Measurements from ENCODE around the gene MAP3K14.

Gene MAP3K14

GRCh38 chr17:45298546-45299285 lies 18.1 kb downstream of the MAP3K14 start:
- DNase-seq, result no peak

DNA sequence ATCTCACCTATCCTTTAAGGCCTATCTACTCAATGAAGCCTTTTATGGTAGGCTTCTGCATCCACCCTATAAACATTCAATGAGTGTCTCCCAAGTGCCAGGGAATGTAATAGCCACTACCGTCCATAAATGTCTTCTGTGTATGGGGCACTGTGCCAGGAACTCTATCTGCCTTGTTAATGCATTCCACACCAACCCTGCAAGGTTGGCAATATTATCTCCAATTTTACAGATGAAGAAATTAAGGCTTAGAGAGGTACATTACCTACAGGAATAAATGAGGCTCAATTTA lies 20.0 kb downstream of the MAP3K14 start:
- DNase-seq, result no peak

DNA sequence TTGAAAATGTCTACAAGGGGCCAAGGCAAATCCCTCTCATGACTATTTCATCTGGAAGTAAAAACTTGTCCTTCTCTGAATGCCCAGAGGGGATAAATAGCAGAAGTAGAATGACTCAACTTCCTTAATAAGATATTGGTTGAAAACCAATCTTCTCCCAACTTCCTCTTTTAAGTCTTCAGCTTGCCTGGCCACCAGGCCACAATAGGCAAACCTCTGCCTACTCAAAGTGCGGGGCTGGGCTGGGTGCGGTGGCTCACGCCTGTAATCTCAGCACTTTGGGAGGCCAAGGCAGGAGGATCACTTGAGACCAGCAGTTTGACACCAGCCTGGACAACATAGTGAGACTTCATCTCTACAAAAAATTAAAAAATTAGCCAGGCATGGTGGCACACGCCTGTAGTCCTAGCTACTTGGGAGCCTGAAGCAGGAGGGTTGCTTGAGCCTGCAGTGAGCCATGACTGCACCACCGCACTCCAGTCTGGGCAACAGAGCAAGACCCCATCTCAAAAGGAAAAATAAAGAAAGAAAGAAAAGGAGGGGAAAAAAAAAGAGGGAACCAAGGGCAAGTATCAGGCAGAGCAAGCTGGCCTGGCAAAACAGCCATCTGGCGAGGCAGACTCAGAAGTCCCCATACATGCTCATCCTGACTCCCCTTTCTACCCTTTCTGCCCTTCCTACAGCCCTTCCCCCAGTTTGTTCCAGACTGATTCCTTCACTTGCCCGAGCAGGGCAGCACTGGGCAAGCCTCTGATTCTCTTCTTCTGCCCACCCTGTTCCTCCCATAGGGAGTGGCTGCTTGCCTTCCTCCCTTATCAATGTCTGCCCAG lies 20.6 kb downstream of the MAP3K14 start:
- DNase-seq, result no peak

DNA sequence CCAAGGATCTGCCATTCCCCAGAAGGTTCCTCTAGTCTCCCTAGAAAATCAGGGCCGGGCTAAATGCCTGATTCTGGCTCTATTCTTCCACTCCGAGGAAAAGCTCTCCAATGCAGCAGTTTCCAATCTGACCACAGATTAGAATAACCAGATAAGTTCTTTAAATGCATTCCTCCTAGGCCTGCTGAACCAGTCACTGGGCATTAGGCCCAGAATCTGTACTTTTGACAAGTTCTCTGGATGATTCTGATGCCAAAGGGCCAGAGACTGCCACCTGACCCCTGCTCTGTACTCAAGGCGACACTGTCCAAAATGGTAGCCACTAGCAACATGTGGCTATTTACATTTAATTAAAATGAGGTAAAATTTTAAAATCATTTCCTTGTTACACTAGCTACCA lies 22.3 kb downstream of the MAP3K14 start:
- DNase-seq, result no peak

- DNase-seq, result peak; percentile 59
These were observed 23.2 kb downstream of the MAP3K14 start for GRCh38 chr17:45293413-45294211.

DNA sequence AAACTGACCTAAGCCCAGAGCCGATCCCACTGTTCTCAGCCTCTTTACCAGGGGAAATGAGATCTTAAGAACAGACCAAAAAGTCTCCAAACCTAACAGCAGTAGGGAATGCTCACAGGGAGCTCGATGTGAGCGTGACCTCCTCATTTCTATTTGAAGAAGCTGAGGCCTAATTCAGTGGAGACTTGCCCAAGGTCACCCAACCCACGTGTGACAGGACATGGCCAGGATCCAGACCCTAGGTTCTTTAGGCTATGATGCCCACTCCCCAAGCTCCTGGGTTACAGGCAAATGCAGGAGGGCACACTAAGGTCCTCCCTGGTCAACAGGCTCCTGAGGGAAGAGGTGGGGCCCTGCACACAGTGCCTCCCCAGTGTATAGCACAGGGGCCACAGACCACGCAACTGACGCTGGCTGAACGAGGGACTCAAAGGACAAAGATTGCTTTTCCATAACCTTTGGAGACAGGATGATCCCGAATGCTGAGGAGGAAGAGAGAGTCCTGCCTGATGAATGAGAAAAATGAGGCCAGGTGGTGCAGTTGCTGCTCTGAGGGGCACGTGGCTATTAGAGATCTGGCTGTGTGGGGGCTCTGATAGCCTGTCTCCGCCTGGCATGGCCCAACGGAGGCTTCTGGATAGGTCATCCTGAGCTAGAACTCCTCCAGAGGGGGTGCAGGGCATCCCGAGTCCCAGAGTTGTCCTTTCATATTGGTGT lies 24.0 kb downstream of the MAP3K14 start:
- DNase-seq, result no peak

DNA sequence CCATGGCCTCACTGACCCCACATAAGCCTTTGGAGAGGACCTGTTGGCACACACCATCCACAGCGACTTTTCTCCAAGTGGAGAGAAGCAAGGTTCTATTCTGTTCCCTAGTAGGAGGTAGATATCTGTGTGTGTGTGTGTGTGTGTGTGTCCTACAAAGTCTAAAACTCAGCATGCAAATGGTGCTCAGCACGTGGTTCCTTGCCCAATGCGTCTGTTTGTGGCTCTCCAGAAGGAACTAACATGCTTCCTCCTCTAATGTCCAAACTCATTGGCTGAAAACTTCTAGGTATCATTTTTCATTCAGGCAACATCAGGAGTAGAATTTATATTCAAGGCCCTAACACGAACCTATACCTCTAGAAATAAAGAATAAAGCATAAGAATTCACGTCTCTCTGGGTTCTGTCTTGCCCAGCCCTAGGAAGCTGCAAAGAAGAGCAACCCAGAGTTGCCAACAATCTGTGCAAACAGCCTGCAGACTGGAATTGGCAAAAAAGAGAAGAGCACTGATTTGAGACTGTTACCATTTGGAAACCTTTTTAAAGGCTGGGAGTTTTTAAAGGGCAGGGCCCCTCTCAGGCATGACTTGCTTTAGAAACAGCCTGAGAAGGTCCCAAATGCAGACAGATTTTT lies 25.5 kb downstream of the MAP3K14 start:
- DNase-seq, result no peak

GRCh38 chr17:45290269-45290765 lies 26.5 kb downstream of the MAP3K14 start:
- no peak for DNase-seq

GRCh38 chr17:45289301-45290268 lies 27.2 kb downstream of the MAP3K14 start:
- no peak for DNase-seq

GRCh38 chr17:45288825-45289224 lies 28.0 kb downstream of the MAP3K14 start:
- DNase-seq, result no peak

DNA sequence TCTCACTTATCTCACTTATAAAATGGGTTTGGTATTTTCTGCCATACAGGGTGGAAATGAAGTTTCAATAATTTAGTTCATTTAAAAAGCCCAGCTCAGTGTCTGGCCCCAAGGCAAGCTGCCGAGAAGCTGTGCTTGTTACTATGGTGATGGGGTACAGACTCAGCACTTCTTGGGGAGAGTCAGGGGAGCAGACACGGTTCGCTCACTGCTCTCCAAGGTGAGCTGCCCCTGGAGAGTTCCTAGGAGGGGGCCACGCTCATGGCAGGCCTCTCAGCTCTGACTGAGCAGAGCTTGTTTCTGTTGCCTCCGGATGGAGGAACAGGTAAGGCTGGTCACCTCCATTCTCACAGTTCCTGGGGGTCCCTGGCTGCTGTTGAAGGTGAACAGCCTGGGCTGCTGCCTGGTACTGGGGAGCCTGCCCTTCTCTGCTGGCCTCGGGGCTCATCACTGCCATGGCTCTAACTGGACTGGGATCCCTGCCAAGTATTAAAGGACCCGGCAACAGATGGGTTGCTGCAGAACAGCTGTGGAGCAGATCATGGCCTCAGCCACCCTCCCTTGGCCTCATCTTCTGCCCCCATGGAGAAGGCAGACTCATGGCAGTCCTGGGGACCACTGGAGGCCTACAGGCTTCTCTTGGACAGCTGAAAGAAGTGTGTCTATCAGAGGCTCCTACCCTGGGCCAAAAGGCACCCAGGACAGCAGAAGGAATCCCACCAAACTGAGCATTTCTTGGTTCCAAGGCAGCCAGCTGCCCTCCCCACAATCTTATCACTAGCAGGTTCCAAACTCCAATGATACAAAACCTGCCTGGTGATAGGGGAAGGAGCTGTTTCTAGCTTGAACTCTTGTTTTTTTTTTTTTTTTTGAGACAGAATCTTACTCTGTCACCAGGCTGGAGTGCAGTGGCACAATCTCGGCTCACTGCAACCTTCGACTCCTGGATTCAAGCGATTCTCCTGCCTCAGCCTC lies 29.0 kb downstream of the MAP3K14 start:
- DNase-seq, result no peak

DNA sequence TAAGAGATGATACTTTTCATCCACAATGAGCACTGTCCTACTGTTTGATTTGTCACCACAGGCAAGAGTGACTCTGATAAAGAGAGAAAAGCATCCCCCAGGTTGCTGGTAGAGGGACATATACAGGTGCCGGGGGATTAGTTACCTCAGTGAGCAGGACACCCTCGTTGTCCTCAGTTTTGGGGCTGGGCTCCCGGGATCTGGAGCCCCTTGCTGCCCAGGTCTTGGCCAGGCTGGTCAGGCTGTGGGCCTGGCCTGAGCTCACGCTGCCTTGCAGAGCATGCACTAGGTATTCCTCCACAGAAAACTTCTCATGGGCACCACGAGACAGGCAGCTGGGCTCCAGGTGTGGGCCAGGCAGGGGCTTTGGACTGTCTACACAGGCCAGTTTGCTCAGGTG lies 30.5 kb downstream of the MAP3K14 start:
- DNase-seq, result no peak

DNA sequence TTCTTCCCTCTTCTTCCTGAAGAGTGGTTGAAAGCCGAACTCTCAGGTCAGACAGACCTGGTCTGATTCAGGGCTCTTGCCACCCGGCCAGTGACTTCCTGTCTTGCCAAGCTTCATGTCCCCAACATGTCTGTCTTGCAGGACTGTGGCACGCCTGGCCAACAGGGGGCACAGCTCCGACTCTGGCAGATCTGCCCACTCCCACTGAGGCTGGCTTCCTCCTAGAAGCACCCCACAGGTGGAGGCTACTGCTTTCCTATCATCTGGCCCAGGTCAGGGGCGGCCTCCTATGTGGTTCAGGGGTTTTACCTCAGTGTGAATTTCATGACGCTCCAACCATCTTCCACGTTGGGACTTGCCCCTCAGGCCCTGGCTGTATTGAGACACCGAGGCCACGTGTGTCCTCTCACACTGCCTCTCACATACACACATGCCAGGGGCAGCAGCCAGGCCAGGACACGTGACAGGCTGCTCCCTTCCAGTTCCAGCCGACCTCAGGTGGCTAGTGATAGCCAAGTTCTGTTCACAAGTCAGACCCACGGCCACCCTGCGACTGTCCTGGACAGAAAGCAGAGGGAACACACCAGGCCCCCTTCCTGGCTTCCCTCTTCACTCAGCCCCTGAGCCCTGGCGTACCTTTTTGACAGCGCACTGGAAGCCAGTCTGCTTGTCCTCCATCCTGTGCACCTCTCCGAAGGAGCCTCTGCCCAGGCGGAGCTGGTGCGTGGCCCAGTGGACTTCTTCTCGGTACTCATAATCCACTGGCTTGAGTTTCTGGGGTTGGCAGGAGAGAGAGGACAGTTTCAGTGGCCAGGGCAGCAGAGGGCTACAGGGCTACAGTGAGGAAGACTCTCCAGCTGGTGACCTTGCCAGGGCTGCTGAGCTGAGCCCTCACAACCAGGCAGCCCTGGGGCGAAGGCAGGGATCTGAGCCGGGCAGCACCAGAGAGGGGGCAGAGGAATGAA lies 32.4 kb downstream of the MAP3K14 start:
- DNase-seq, result peak; percentile 50

GRCh38 chr17:45283711-45284110 lies 33.1 kb downstream of the MAP3K14 start:
- no peak for DNase-seq

DNA sequence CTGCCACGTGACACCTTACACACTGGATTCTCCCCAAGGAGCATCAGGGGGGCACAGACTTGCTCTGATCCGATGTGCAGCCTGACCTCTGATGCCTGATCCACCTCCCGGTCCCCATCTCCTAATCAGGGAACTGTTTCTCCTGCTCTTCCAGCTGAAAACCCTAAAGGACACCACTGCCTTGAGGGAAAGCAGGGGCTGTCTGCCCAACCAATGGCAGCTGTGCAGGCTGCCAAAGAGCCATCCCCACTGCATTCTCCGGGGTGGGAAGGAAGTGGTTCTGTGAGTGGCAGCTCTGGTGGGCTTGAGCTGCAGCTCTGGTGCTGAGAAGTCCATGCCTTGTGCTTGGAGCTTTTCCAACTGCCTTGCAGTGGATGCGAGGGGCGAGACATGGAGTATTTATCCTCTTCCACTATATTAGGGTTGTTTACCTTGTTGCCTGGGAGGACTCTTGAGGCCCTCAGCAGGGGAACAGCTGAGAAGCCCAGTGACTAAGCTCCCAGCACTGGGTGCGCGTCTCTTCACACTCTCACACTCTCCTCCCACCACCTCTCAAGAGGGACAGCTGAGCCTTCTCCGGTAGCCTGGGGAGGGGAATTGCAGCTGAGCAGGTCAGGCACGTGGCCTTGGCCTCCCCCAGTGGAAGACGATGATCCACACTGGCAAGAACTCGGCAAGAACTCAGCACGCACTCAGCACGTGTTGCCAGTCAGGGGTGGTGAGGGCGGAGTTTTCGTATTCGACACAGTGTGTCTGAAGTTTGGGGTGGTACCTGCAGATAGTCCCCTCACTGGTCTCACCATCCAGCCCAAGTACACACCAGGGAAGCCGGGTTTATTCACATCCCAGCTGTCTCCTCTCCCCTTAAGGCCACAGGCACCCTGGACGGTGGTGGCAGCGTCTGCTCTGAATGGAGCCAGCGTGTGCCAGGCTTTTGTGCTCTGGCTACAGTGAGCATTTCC lies 33.9 kb downstream of the MAP3K14 start:
- DNase-seq, result no peak

- no peak for DNase-seq
These were observed 36.9 kb downstream of the MAP3K14 start for GRCh38 chr17:45279898-45280297.

GRCh38 chr17:45277992-45278391 lies 38.8 kb downstream of the MAP3K14 start:
- no peak for DNase-seq
